ENCODE measurements around the gene HOXC10. TPM values are rescaled to one million over a fixed set of nuclear protein-coding genes. Genes with fewer than 3 reads are reported as not detected.

HOXC10 gene
- total and polyA plus RNA-seq, 3 experiments from 2014 or later: not detected

- Mint-ChIP-seq H3K27me3 (peaks cover 73 to 88% of the 10 kb centered on the region in 2 donors), H3K4me1 (peaks cover 7 to 12% (median 9%) of the 10 kb centered on the region in 3 donors), H3K27ac (no peak overlapping the region), H3K9me3 (peaks cover 0 to under 1% (median 0%) of the 10 kb centered on the region in 5 donors), H3K4me3 (no peak overlapping the region), H3K36me3 (no peaks in the 10 kb centered on the region)
- Histone ChIP-seq H3K4me3 (ENCODE audit: low read length) (no peak overlapping the region), H3K4me1 (ENCODE audit: insufficient read depth, low read length) (no peaks in the 10 kb centered on the region), H3K36me3 (ENCODE audit: insufficient read depth, low read length) (no peaks in the 10 kb centered on the region), H3K27ac (ENCODE audit: low read depth, low read length) (no peak overlapping the region), H3K9me3 (ENCODE audit: low read length) (no peaks in the 10 kb centered on the region), H3K27me3 (ENCODE audit: insufficient read depth, low read length, poor library complexity, severe bottlenecking) (peaks cover 47% of the 10 kb centered on the region)
- CTCF ChIA-PET: no interaction called here
- no peak for DNase-seq
- POLR2A ChIA-PET: no interaction called here
These were observed 54.0 kb downstream of the HOXC10 start for GRCh38 chr12:54038871-54039414.

GRCh38 chr12:54039417-54040147 is 54.6 kb downstream of the HOXC10 start:
- Histone ChIP-seq H3K27me3 (ENCODE audit: insufficient read depth, low read length, poor library complexity, severe bottlenecking) (peaks cover 49% of the 10 kb centered on the region), H3K9me3 (ENCODE audit: low read length) (no peaks in the 10 kb centered on the region), H3K4me3 (ENCODE audit: low read length) (no peak overlapping the region), H3K4me1 (ENCODE audit: insufficient read depth, low read length) (no peaks in the 10 kb centered on the region), H3K27ac (ENCODE audit: low read depth, low read length) (no peak overlapping the region), H3K36me3 (ENCODE audit: insufficient read depth, low read length) (no peaks in the 10 kb centered on the region)
- H3K27me3 Mint-ChIP-seq: peaks cover 74 to 90% of the 10 kb centered on the region in 2 donors
- H3K4me3 Mint-ChIP-seq: no peak overlapping the region
- H3K27ac Mint-ChIP-seq: no peak overlapping the region
- H3K4me1 Mint-ChIP-seq: peaks cover 6 to 12% (median 10%) of the 10 kb centered on the region in 3 donors
- peaks cover 0 to 2% (median 0%) of the 10 kb centered on the region in 5 donors for H3K9me3 Mint-ChIP-seq
- CTCF ChIA-PET: no interaction called here
- no peak for DNase-seq
- POLR2A ChIA-PET: no interaction called here
- H3K36me3 Mint-ChIP-seq: no peaks in the 10 kb centered on the region

Other genes with a start within 250 kb of the HOXC10 start
- not detected for gene CISTR, start 233.2 kb upstream of the HOXC10 start, total RNA-seq
- not detected for gene CISTR, start 233.2 kb upstream of the HOXC10 start, polyA plus RNA-seq
- not detected for gene HOXC13, start 46.3 kb upstream of the HOXC10 start, total RNA-seq
- not detected for gene HOXC13, start 46.3 kb upstream of the HOXC10 start, polyA plus RNA-seq
- not detected for gene HOXC12, start 30.2 kb upstream of the HOXC10 start, total RNA-seq
- gene HOXC12, start 30.2 kb upstream of the HOXC10 start, polyA plus RNA-seq: not detected
- gene HOXC11, start 12.0 kb upstream of the HOXC10 start, total RNA-seq: not detected
- gene HOXC11, start 12.0 kb upstream of the HOXC10 start, polyA plus RNA-seq: not detected
- gene HOTAIR, start 10.2 kb upstream of the HOXC10 start, total RNA-seq: not detected
- gene HOTAIR, start 10.2 kb upstream of the HOXC10 start, polyA plus RNA-seq: not detected
- gene HOXC9, start 15.0 kb downstream of the HOXC10 start, total RNA-seq: not detected
- not detected for gene HOXC9, start 15.0 kb downstream of the HOXC10 start, polyA plus RNA-seq
- gene HOXC8, start 23.8 kb downstream of the HOXC10 start, total RNA-seq: not detected
- gene HOXC8, start 23.8 kb downstream of the HOXC10 start, polyA plus RNA-seq: not detected
- not detected for gene HOXC6, start 43.3 kb downstream of the HOXC10 start, total RNA-seq
- not detected for gene HOXC6, start 43.3 kb downstream of the HOXC10 start, polyA plus RNA-seq
- gene HOXC5, start 47.9 kb downstream of the HOXC10 start, total RNA-seq: not detected
- gene HOXC5, start 47.9 kb downstream of the HOXC10 start, polyA plus RNA-seq: not detected
- 1 to 10 TPM; 1.3 to 1.4 TPM for gene HOXC4, start 68.7 kb downstream of the HOXC10 start, total RNA-seq
- 0.37 TPM for gene HOXC4, start 68.7 kb downstream of the HOXC10 start, polyA plus RNA-seq
- 10 to 100 TPM; 23.3 to 25.2 TPM for gene SMUG1, start 203.8 kb downstream of the HOXC10 start, total RNA-seq
- gene SMUG1, start 203.8 kb downstream of the HOXC10 start, polyA plus RNA-seq: 24.1 TPM